Measurements from ENCODE around the gene IGF2R.

IGF2R gene

DNA sequence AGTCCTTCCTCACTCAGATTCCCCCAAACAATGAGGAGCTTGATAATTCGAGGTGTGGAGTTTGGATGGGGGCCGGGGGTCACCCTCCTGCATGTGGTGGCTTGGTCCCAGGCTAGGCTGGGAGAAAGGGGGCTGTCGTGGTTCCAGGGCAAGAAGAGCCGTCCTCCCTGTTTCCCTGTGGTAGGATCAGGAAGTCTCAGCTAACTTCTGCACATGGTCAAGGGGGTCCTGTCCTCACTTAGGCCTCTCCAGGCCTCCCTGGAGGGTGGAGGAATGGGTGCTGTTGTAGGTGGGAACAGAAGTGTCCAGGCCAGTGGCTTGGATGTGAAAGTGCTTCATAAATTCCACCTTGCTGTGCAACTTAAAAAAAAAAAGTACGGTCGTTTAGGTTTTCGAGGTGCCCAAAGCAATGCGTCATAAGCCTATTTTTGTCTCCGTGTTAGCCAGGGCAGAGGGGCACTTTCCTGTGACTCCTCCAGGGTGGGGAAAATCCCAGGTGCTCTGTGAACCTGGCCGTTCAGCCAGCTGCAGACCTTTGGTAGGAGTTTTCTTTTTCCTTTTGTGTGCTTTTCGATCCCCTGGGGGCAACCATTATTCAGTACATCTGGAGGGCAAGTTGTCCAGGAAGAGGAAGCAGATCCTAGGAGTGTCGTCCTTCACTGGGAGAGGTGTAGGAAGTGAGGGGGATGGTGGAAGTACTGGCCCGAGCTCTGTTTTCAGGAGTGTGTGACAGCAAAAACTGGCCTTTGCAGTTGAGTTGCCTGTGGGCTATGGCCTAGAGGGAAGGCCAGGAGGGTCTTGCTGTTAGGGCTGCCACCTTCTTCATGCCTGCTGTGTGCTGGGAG, 9.6 kb downstream of the IGF2R start:
- DNase-seq = no peak

- DNase-seq = peak; percentile 56
Measured at GRCh38 chr6:159979136-159979874, 10.4 kb downstream of the IGF2R start.

DNA sequence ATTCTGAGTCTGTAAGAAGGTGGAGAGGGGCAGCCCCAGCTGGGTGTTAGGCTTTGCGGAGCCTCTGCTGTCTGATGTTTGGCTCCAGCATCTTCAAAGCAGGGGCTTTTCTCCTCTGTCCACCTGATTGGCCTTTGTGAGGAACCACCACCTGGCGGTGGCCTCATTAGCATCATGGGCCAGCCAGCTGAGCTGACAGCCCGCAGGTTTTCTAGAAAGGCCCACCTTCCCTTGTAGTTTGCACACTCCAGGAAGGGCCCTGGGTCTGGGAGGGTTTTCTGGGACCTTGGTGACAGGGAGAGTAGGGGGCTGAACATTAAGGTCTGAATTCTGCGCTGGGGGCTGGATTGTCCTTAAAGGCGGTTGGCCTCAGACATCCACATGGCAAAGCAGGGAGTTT, 11.6 kb downstream of the IGF2R start:
- DNase-seq = no peak

DNA sequence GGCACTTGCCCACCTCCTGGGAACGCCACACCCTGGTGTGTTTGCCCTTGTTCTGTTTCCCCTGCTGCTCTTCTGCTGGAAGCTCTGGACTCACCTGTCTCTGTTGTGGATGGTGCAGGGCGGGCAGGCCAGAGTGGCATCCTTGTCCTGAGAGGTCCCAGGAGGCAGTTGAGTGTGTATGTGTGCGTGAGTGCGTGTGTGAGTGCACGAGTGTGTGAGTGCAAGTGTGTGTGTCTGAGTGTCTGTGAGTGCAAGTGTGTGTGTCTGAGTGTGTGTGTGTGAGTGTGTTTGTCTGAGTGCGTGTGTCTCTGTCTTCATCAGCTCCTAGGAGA, 12.2 kb downstream of the IGF2R start:
- no peak for DNase-seq

DNA sequence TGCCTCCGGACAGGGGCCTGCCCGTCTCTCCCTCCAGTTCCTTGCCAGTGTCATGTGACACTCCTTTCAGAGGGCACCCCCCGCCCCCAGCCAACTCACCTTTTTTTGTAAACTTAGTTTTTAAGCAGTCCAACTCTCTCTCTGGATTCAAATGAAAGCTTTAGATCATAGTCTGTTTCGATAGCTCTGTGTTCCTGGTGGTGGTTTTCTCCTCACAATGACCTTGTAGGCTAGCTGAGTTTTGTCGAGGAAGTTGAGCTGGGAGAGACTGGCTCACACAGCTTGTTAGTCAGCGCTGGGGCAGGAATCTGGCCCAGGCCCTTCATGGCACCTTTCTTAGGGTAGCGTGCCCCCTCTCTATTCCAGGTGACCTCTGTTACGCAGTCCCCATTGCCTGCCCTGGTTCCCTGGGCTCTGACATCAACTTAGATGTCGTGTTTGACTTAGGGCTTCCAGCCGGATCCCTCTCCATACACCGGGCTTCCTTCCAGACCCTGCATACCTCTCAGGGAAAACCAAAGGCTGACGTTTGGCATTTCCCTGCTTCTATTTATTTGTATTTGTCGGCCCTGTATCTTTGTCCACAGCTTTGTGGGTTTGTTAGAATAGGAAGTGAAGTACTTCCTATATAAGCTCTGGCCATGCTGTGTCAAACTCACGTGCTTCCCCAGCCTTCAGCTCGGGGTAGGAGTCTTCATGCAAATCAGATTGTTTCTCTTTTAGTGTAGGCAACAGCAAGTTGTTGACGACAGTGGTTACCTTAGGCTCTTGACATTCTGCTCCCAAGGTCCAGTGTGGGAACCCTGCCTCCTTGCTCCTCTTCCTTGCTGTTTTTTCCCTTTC, 12.7 kb downstream of the IGF2R start:
- DNase-seq = no peak

DNA sequence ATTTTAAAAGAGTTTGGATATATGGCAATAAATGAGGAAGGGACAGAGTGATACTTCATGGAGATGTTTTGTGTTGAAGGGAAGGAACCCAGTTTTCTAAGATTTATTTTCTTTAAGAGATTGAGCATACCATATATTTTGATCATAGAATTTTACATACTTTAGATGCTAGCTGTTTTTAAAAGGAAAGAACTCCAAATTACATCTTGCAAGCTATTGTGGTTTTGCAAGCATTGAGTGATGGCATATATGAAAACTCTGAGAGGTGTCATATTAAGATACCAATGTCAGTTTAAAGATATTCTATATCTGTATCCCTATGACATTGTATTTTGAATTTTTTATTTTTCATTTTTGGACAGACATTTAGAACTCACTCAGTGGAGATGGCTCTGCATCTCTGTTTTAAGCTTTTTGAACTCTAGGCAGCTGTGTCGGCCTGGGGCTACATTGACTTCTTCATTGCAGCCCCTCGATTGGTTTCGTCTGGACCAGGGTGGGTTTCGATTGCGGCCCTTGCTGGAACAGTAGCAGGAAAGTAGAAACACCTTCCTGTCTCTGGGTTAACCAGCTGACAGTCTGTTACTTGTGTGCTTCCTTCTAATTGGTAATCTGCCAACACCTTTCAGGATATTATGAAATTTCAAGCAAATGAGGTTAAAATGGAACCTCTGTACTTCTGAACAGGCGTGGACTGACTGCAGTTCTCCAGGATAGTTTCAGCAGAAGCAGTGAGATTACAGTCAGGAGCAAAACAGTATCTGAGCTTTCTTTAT, 14.0 kb downstream of the IGF2R start:
- no peak for DNase-seq

DNA sequence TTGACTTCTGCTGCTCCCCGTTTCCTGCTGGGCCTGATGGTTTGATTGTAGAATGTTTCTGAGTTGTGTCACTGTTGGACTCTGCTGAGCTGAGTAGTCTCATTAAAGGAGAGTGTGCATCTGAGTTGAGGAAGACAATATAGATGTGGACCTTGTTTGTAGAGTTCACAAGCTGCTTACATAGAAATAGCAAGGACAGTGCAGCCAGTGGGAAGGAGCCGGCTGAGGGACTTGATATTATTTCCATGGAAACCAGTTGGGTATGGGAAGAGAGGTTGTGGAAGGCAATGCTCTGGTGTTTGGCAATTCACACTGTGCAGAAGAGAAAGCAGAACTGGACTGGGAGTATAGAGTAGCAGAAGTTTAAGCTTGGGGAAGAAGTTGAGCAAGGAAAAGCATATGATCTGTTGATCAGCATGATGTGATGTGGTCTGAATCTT, 14.8 kb downstream of the IGF2R start:
- no peak for DNase-seq

DNA sequence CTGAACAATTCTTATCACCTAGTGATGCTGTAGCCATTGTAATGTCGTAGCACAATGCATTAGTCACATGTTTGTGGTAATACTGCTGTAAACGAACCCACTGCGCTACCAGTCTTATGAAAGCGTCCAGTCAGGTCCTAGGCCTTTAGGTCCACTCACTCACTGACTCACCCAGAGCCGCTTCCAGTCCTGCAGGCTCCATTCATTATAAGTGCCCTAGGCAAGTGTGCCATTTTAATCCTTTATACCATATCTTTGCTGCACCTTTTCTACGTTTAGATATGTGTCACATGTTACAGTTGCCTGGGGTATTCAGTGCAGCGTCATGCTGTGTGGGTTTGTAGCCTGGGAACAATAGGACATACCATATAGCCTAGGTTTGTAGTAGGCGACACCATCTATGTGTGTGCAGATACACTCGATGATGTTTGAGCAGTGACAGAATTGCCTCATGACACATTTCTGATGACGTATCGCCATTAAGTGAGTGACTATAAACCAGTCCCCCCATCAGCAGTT, 15.4 kb downstream of the IGF2R start:
- DNase-seq = no peak

- DNase-seq = no peak
Measured at GRCh38 chr6:159985296-159985945, 16.5 kb downstream of the IGF2R start.

- DNase-seq = no peak
Measured at GRCh38 chr6:159988983-159989454, 20.1 kb downstream of the IGF2R start.

GRCh38 chr6:159989492-159990480, 20.9 kb downstream of the IGF2R start:
- no peak for DNase-seq

DNA sequence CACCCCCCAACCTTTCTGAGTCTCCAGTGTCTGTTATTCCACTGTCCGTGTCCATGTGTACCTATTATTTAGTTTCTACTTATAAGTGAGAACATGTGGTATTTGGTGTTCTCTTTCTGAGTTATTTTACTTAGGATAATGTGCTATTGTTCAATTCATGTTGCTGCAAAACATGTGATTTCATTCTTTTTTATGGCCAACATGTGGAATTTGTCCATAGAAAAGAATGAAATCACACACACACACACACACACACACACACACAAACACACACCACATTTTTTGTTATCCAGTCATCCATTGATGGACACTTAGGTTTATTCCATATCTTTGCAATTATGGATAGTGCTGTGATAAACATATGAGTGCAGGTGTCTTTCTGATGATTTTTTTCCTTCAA, 23.5 kb downstream of the IGF2R start:
- no peak for DNase-seq

DNA sequence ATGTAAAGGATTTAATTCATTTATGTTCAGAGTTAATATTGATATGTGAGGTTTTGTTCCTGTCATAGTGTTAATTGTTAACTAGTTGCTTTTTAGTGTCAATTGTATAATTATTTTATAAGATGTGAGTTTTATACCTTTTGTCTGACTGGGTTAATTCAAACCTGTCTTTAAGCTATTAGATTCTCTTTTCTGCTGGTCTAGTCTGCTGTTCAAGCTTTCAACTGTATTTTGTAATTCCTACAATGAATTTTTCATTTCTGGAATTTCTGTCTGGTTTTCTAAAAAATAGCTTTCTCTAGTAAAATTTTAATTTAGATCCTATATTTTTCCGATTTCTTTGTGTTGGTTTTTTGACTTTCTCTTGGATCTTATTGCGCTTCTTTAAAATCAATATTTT, 26.5 kb downstream of the IGF2R start:
- no peak for DNase-seq

GRCh38 chr6:159996087-159996622, 27.3 kb downstream of the IGF2R start:
- DNase-seq = no peak

DNA sequence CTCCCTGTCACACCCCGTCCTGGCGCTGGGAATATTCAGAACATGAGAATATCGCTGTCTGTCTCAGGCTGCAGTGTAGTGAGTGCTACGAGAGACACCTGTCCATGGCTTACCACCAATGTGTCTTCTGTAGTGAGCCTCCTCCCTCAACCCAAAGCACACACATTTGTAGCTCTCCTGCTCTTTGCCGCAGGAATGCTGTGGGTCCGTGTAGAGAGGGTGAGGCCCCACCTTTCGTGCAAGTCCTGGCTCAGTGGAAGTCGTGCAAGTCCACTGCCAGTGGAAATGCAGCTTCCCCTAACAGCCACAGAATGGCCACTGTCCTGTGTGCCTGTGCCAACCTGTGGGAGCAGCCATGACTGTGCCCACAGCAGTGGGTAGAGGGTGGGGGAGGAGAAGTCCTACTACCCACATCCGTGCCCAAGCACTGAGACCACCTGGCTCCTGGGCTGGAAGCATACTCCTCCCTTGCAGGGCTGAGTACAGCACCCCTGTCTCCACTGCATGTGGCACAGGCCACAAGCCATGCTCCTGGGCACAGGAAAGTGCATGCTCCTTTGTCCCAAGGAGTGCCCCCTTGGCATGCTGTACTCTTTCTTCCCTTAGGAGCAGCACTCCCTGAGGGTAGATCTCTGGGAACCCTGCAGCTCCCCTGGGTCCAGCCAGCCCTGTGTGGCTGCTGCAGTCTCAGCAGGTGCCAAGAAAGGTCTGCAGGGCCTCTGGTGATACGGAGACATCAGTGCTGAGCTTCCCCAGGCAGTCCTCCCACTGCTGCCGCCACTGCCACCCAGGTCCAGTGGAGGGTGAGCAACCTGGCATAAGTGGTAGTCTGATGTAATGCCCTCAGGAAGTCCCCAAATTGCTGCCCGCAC, 28.0 kb downstream of the IGF2R start:
- no peak for DNase-seq

DNA sequence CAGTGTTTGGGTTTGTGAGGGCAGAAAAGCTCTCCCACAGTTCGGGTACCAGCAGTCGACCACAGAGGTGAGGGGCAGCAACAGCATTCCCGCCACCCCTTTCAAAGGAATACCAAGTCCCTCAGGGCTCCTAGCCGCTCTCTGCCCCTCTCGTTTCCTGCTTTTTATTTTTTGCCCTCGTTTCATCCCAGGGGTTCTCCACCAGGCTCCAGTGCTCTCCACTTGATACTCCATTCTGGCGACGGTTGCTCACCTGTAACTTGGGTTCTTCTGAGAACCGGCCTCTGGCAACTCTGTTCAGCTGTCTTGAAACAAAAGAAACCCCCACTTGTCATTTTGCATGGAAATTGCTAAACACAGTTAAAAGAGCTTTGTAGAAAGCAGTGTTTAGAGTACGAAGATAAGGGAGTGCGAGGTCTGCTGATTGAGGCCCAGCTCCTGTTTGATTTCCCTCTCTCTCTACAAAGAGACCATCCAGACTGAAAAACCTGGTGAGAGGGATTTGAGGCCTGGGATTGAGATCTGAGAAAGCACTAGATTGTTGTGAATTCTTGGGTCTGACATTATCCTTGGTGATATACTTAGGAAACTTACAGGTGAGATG, 28.7 kb downstream of the IGF2R start:
- DNase-seq = no peak

- DNase-seq = no peak
Measured at GRCh38 chr6:159998538-159998937, 29.7 kb downstream of the IGF2R start.

DNA sequence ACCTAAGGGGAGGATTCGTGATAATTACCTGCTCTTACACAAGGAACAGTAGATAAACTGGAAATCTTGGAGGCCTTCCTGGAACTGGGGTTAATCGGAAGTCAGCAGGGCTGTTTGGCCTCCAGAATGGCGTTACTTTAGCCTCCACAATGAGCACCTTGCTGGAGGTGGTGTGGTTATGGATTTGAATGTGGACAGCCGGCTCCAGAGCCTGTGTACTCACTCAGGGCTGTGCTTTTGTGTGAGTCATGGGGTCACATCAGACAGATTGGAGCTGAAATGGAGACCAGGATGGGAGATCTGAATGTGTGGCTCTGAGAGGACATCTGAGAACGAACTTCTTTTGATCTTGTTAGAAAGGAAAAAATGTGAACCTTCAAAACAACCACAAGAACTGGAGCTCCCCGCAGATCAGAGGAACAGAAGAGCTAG, 30.4 kb downstream of the IGF2R start:
- no peak for DNase-seq

- no peak for DNase-seq
Measured at GRCh38 chr6:160000280-160000704, 31.4 kb downstream of the IGF2R start.
